GM18909 (cell line): ENCODE data around the gene PPP1R26.
"Not testable (repeated sequence)": the region's sequence is repeated elsewhere in the genome, so short reads cannot be mapped to it uniquely, and the experiment has no call there.

Experiments
- ATAC-seq: cut with Tn5 transposase; IDR thresholded peaks from one replicate; pipeline ENCODE4 v1.9.1; 2021; ENCODE audit warnings: mild to moderate bottlenecking; ENCODE audit not compliant: unreplicated experiment, poor library complexity

Gene PPP1R26

DNA sequence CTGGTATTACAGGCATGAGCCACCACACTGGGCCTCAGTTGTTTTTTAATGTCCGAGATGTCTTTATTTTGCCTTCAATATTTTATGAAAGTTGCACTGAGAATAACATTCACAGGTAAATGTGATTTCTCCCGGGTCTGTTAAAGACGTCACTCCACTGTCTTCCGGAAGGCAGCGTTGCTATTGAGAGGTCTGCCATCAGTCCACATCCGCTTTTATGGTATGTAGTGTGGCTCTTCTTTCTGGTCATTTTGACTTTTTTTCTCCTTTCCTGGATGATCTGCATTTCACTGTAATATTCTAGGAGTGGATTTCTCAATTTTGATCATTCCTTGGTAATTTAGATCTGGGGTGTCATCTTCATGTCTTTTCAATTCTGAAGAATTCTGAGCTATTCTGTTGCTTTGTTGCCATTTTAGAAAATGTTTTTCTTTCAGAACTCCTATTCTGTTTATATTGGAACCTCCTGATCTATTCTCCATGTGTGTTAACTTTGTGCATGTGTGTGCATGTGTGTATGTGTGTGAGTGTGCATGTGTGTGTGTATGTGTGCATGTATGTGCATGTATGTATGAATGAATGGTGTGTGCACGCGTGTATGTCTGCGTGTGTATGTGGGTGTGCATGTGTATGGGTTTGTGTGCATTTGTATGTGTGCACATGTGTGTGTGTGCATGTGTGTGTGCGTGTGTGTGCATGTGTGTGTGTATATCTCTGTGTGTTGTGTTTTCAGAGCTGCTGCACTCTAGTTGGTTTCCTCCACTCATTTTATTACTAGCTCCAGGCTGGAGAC lies 39.8 kb downstream of the PPP1R26 start:
- no peak for ATAC-seq

DNA sequence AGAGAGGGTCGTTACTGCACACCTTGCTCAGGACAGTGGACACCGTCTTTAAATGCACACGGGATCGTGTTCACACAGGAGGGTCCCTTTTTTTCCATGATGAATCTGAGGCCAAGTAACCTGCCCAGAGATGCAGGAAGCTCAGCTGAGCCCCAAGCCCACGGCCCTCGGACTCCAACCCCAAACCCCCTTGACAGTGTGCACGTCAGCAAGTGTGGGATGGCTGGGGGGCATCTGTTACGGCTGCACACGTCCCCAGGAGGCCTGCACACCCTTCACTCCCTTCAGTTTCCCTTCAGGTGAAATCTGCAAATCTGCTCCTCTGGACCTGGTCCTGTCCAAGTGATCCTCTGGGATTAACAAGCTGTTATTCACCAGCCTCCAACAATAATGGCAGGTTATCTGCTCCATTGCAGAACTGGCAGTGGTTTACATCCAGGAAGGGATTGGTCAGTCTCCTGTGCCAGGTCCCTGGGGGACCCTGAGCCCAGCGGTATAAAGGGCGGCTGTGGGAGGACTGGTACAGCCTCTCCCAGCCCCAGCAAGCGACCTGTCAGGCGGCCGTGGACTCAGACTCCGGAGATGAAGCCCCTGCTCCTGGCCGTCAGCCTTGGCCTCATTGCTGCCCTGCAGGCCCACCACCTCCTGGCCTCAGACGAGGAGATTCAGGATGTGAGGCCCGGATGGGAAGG lies 41.5 kb downstream of the PPP1R26 start, which contains the start of gene LCN1:
Gene LCN1 (plus strand): TSS at position 525 of the 692 bp plus-strand sequence. CDS start 58 bp downstream, at position 583.
- ATAC-seq, result no peak

DNA sequence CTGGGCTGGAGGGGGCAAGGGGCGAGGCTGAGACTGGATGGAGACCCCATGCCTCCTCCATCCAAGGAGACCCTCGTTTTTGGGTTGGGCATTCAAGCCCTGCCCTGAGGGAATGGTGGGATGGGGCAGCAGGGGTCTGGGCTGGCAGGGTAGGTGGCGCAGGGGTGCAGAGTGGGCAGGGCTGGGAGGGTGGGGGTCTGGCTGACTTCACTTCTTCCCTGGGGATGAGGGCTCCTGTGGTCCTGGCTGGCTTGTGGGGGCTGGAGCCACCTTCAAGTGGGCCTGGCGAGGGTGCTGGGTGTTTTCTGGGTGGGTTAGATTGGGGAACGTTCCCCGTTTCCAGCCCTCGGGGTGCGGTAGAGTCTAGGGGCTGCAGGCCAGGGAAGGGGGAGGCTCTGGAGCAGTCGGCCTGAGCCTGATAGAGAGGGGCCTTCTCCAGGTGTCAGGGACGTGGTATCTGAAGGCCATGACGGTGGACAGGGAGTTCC lies 42.1 kb downstream of the PPP1R26 start:
- ATAC-seq, result no peak

DNA sequence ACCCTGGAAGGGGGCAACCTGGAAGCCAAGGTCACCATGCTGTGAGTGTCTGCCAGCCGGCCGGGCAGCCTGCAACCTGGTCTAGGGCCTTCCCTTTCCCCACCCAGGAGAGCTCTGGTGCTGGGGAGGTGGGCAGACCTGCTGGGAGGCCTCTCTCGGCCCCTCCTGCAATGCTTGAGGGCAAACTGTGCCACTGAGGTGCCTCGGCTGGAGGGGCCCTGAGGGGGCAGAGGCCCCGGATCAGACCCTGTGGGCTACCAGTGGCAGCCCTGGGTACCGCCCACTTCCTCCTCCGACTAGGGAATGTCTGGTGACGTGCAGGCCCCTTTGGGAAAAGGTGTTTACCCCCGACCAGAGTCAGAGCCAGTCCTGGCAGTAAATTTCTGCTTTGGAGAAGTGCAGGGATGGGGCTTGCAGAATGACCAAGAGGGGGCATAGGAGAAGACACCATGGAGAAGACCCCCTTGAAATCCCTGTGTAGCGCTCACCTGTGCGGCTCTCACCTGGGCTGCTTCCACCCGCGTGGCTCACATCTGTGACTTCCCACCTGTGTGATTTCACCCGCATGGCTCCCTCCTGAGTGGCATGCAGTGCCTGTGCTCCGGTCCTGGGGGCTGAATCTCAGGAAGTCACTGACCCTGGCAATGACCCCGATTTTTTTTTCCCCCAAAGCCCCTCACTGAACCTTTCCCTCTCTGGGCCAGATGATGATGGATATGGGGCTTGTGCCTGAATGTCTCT lies 42.7 kb downstream of the PPP1R26 start:
- no peak for ATAC-seq

DNA sequence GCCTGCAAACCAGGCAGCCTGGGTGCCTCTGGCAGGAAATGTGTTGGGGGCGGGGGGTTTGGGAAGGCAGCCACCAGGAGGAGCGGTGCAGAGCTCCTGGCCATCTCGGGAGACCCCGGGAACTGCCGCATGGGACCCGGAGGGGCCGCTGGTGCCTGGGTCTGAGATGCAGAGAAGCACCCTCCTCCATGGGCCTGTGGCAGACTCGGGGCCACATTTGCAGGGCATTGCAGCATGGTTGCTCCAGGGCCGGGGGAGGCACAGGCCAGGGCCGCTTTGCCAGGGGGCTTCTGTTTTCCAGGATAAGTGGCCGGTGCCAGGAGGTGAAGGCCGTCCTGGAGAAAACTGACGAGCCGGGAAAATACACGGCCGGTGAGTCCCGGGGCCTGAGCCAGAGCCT lies 43.3 kb downstream of the PPP1R26 start:
- ATAC-seq, result no peak

DNA sequence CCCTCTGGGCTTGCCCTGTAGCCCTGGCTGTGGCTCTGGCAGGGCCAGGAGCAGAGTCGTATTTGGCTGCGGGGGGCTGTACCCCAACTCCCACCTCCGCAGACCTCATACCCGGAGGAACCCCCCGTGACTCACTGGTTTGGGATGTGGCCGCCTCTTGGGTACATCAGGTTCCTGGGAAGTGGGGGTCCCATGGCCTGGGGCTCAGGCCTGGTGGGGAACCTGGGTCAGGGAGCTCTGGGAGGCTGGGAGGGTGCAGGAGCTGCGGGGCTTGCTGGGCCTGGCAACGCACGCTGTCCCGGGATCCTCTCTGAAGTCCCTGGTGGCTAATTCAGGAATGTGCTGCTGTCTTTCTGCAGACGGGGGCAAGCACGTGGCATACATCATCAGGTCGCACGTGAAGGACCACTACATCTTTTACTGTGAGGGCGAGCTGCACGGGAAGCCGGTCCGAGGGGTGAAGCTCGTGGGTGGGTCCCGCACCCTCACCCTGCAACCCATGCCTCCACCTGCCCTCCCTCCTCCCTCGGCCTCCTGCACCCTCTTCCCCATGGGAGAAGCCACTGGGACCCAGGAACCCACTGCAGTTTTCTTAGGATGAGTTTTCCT lies 44.0 kb downstream of the PPP1R26 start:
- ATAC-seq, result no peak

DNA sequence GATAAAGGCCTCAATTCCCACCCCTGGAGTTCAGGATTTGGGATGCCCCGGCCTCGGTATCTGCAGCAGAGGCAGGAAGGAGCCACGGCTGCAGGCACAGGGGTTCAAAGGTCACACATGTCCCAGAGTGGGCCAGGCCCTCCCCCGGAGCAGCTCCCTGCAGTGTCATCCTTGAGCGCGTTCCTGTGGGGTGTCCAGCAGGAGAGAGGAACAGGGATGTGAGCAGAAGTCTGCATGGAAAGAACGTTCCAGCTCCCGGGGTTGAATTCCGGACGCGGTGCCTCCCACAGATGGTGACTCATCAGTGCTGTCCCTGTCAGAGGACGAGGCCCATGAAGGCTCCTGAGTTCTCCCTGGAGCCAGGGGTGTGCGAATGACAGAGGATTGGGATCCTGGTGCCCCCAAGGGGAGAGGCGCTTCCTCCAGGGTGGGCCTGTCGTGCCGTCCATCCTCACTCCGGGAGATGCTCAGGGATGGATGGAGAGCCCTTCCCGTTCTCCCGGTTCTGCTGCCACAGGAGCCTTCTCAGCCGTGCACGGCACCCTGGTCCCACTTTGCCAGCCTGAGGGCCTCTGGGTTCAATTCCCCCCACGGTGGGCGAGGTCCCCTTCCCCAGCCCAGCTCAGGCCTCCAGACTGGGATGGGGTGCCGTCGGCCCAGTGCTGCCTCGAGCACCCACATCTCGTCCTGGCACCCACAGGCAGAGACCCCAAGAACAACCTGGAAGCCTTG lies 44.7 kb downstream of the PPP1R26 start:
- no peak for ATAC-seq

DNA sequence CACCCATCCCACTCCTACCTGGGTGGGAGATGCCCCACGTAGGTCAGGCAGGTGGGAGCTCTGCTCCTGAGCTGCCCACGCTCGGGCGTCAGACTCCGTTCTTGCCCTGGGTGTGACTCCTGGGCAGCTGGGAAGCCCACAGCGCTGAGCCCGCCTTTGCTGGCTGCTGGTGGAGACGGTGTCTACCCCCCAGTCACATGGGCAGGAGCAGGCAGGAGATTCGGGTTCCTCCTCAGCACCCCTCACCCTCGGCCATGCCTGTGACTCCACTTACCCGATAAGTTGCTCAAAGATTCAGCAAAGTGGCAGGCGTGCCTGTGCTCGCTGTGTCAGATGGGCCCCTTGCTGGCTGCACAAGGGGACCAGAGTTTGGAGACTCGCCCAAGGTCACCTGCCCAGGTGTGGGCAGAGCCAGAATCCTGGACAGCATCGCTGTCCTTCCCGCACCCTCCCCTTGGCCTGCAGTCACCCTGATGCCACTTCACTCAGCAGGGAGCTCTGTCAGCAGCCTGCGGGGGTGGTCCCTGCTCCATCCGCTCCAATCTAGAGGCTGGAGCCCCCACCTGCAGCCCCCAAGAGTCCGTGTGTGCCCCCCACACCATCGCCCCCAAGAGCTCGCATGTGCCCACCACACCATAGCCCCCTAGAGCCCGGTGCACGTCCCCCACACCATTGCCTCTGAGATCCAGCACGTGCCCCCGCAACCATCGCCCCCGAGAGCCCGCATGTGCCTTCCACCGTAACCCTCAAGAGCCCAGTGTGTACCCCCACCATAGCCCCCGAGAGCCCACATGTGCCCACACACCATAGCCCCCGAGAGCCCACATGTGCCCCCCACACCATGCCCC lies 45.9 kb downstream of the PPP1R26 start:
- ATAC-seq, result no peak

DNA sequence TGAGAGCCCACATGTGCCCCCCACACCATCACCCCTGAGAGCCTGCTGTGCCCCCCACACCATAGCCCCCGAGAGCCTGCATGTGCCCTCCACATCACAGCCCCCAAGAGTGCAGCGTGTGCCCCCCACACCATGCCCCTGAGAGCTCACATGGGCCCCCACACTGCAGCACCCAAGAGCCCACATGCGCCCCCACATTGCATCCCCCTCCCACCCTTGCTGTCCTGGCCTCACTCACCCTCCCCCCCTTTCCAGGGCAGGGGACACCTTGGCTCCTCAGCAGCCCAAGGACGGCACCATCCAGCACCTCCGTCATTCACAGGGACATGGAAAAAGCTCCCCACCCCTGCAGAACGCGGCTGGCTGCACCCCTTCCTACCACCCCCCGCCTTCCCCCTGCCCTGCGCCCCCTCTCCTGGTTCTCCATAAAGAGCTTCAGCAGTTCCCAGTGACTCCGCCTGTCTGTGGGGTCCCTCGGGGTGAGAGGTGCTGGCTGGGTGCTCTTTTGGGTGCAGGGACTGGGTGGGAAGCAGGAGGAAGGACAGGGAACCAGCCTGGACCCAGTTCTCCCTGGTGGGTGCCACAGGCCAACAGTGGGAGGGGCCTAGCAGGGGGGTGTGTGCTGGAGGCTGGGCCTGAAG lies 46.6 kb downstream of the PPP1R26 start:
- no peak for ATAC-seq

DNA sequence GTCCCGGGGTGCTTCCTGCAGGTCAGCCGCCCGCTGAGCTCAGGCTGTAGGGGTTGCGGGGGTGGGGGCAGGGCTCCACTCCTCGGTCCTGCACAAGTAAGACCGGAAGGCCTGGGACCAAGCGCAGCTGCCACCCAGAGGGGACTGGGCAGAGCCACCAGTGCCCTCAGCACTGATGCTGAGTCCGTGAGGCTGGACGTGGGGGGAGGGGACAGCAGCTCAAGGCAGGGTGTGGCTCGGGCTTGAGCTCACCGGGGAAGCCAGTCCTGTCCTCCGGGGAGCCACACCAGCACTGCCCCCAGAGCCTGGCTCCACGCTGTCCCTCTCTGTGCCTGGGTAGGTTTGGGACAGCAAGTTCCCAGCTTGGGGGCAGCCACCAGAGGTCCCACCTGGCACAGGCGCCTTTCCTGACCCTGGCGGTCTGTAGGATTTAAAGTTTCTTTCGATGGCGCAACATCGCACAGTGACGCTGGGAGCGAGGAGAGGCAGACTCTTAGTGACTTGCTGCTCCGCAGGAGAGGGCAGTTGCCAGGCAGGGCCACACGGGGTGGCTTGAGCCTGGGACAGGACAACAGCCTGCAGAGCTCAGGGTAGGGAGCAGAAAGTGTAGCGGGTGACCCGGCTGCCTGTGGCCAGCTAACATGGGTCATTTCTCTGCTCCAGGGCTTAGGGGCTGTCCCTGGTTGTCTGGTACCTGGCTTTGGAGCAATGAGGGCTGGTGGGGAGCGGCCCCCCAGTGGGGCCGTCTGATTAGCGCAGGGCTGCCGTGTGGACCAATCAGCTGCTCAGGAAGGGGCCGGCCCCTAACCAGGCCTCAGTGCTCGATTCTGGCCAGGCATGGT lies 47.4 kb downstream of the PPP1R26 start:
- ATAC-seq, result no peak

DNA sequence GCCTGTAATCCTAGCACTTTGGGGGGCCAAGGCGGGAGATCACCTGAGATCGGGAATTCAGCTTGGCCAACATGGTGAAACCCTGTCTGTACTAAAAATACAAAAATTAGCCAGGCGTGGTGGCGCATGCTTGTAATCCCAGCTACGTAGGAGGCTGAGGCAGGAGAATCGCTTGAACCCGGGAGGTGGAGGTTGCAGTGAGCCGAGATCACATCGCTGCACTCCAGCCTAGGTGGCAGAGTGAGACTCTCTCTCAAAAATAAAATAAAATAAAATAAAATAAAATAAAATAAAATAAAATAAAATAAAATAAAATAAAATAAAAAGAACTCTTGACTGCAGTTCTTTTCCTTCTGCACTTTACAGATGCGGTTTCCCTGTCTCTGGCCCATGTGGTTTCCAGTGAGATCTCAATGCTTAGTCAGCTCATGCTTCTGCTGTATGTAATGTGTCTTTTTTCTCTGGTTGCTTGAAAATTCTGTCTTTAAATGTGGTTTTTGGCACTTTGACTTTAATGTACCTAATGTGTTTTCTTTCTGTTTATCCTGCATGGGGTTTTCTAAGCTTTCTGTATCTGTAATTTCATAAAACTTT lies 49.4 kb downstream of the PPP1R26 start:
- ATAC-seq, result not testable (repeated sequence)

DNA sequence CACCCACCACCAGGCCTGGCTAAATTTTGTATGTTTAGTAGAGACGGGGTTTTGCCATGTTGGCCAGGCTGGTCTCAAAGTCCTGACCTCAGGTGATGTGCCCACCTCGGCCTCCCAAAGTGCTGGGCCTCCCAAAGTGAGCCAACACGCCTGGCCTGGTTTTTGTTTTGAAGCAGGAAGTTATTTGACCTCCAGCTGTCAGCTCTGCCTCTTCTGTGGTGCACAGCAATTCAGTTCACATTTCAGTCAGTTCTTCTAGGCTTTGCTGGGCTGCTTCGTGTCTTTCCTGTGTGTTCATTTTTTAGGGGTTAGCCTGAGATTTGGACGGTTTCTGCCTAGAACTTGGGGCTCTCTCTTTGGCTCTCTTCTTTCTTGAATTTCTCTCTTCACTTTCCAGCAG lies 50.6 kb downstream of the PPP1R26 start:
- ATAC-seq, result no peak

DNA sequence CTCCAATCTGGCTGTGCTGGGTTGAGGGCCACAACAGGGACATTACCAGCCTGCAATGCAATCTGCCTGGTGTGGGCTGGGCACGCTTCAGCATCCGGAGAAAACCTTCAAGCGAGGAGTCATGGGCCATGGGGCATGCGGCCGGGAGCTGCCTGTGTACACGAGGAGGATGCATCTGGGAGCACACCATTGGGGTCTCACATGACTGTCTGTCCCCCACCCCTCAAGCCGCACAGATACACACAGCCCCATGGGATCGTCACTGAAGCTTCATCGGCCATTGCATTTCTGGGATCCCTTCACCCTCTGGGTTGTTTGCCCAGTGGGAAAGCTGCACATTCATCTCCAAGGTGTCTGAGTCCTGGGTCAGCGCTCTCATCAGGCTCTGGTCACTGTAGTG lies 51.5 kb downstream of the PPP1R26 start:
- ATAC-seq, result no peak

DNA sequence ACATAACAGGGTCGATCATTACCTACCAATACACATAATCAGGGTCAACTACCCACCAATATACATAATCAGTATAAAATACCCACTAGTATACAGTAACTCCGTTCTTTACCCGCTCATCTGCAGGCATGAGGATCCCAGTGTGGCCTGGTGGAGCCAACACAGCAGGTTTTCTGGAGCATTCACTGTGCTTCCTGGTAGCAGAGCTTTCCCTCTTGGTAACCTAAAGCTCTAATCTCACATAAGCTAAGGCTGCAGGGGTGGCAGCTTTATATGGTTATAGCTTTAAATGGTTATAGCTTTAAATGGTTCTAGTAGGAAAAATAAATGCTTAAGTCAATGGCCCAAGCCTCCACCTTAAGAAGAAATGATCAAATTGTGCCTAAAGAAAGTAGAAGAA lies 53.5 kb downstream of the PPP1R26 start:
- no peak for ATAC-seq

DNA sequence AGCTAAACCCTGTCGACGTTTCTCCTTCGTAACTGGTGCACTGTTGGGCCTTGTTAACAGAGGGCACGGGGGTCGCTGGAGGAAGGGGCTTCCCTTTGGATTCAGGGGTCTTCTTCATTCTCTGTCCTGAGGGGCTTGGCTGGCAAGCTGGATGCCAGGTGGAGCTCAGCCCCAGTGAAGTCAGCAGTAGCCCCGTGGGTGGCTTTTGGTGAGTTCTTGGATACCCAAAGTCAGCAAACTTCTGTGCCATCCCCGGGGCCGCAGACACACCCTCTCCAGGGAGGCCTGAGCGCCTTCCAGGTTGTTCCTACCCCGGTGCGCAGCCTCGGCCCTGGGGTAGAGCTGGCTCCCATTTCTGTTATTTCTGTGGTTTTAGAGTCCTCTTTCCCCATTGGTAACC lies 54.1 kb downstream of the PPP1R26 start:
- ATAC-seq, result no peak

DNA sequence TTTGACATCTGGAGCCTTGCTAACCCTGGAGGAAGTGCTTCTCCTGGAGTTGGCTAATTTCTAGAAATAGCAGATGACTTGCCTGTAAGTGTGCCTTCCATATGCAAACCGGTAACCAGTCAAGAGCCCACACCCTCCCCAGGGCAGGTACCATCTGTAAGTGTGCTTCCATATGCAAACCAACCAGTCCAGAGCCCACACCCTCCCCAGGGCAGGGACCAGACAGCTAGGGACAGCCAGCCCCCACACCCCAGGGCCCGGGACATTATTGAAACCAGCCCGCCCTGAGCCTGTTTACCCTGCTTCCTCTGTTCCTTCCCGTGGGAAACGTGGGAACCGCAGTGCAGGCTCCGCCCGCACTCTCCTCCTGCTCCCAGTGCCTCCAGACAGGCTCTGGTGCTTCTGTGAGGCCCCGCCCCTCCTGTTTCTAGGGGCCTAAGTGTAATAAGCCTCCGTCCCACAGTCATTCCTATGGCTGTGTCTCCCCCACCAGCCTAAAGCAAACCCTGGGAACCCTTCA lies 54.7 kb downstream of the PPP1R26 start:
- ATAC-seq, result not testable (repeated sequence)

DNA sequence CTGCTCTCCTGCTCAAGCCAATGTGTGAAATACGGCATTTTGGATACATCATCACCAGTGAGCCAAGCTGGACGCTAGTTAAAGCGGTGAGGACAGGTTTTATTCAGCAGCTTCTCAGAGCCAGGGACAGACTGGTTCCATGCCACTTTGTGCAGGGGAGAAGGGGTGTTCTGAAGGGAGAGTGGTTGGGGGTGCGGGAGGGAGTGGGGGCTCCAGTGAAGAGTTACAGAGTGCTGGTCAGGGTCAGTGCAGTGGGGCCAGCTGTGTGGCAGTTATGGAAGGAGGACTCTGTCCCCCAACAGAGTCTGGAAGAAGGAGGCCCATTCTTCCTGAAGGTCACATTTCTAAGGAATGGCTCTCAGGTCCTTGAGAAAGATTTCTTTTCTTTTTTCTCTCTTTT lies 55.2 kb downstream of the PPP1R26 start:
- ATAC-seq, result not testable (repeated sequence)
